Fibroblast of villous mesenchyme (primary cell): Measurements from ENCODE around the gene GET4. TPM values are rescaled to one million over a fixed set of nuclear protein-coding genes. Genes with fewer than 3 reads are reported as not detected.
A peak's percentile ranks its signal among the peaks of the same experiment; 100 is the strongest.

ENCODE experiments used
- DNase-seq: peaks from one replicate; pipeline ENCODE4 v3.0.0-alpha.2; 2010; ENCODE audit warnings: low read depth
- H3K4me3 ChIP-seq: 2 replicates; pipeline ENCODE4 v1.5.1; 2011; ENCODE audit warnings: low read depth, mild to moderate bottlenecking, low read length
- CTCF ChIP-seq: IDR thresholded peaks from 2 replicates; pipeline ENCODE4 v1.5.1; 2012; ENCODE audit warnings: low read depth, mild to moderate bottlenecking, low read length; ENCODE audit not compliant: insufficient read depth
- total RNA-seq: library from RNA; depleted of rRNA; stranded (reverse); fragments of >200 nt; gene quantifications from 2 replicates; pipeline ENCODE4 v1.2.3, GENCODE V29; 2012

Gene GET4
- total RNA-seq, 1 donor: 15.1 TPM

GRCh38 chr7:862157-862556 lies 14.2 kb upstream of the GET4 start:
- no peak for TF ChIP-seq CTCF
- H3K4me3 ChIP-seq: no peak overlapping the region
- DNase-seq: no peak

GRCh38 chr7:863106-863505 lies 13.2 kb upstream of the GET4 start:
- no peak overlapping the region for H3K4me3 ChIP-seq
- no peak for DNase-seq
- TF ChIP-seq CTCF: no peak

GRCh38 chr7:865921-866320 lies 10.4 kb upstream of the GET4 start:
- no peak for TF ChIP-seq CTCF
- H3K4me3 ChIP-seq: no peak overlapping the region
- no peak for DNase-seq

- no peak for TF ChIP-seq CTCF
- peak; percentile 90 for DNase-seq
- H3K4me3 ChIP-seq: no peak overlapping the region
Measured at GRCh38 chr7:867001-867405, 9.4 kb upstream of the GET4 start.

- peak; percentile 73 for DNase-seq
- no peak overlapping the region for H3K4me3 ChIP-seq
- no peak for TF ChIP-seq CTCF
Measured at GRCh38 chr7:867406-868188, 8.8 kb upstream of the GET4 start.

- no peak for DNase-seq
- no peak for TF ChIP-seq CTCF
- H3K4me3 ChIP-seq: no peak overlapping the region
Measured at GRCh38 chr7:868189-868486, 8.2 kb upstream of the GET4 start.

GRCh38 chr7:869348-869747 lies 7.0 kb upstream of the GET4 start:
- no peak for TF ChIP-seq CTCF
- no peak overlapping the region for H3K4me3 ChIP-seq
- DNase-seq: no peak
